MM.1S (cell line): Measurements from ENCODE around the gene SPI1.
A peak's percentile ranks its signal among the peaks of the same experiment; 100 is the strongest.

Experiments used
- CTCF ChIP-seq: fragments of 300-600 bp; sonication (generic); IDR thresholded peaks from 2 replicates; pipeline ENCODE4 v1.5.1; 2016; ENCODE audit warnings: antibody characterized with exemption, low read length, mixed read lengths
- EZH2phosphoT487 ChIP-seq: fragments of 300-600 bp; sonication (generic); IDR thresholded peaks from 2 replicates; pipeline ENCODE4 v1.6.1; 2018; ENCODE audit warnings: antibody characterized with exemption, low read length

GRCh38 chr11:47373876-47374719 lies 4.2 kb downstream of the SPI1 start:
- TF ChIP-seq CTCF (peak; percentile 94), EZH2phosphoT487 (no peak)
